K562 (cell line): ENCODE results near the gene EEF2K. TPM values are rescaled to one million over a fixed set of nuclear protein-coding genes. Genes with fewer than 3 reads are reported as not detected.
A peak's percentile ranks its signal among the peaks of the same experiment; 100 is the strongest.

ENCODE experiments used
- ADNP ChIP-seq: fragments of 200-800 bp; sonication (Bioruptor generic); IDR thresholded peaks from 2 replicates; pipeline ENCODE4 v1.6.1; 2016; ENCODE audit warnings: missing genetic modification characterization, missing compliant biosample characterization
- CAMTA2 ChIP-seq: fragments of 250-450 bp; sonication (Bioruptor Pico); conservative IDR thresholded peaks from 2 replicates; pipeline ENCODE4 v1.5.1; 2022
- CREB1 ChIP-seq, 2 experiments: sonication (generic) in 1 of 2; formaldehyde crosslinking in 1 of 2; IDR thresholded peaks; 2 replicates each; pipeline versions ENCODE4 v1.6.1 to v1.8.0; 2012 to 2022; ENCODE audit warnings: inconsistent platforms in 1 of 2, mild to moderate bottlenecking in 1 of 2, missing genetic modification reagents in 1 of 2, moderate library complexity in 1 of 2
- DNMT1 ChIP-seq: fragments of 450-650 bp; IDR thresholded peaks from 2 replicates; pipeline ENCODE4 v1.6.1; 2016; ENCODE audit warnings: antibody characterized with exemption, mild to moderate bottlenecking
- ETV5 ChIP-seq: sonication (generic); formaldehyde crosslinking; IDR thresholded peaks from 2 replicates; pipeline ENCODE4 v1.4.0; 2020; ENCODE audit warnings: low read depth, mild to moderate bottlenecking, missing genetic modification reagents
- FOS ChIP-seq: IDR thresholded peaks from 3 replicates; pipeline ENCODE4 v1.6.1; 2011; ENCODE audit not compliant: insufficient read length; ENCODE audit errors: extremely low read depth
- KLF16 ChIP-seq: IDR thresholded peaks from 2 replicates; pipeline ENCODE4 v1.6.1; 2016; ENCODE audit warnings: antibody characterized with exemption
- MAX ChIP-seq: sonication (generic); formaldehyde crosslinking; IDR thresholded peaks from 2 replicates; pipeline ENCODE4 v1.9.0; 2022; ENCODE audit warnings: mild to moderate bottlenecking, missing genetic modification reagents
- MEIS2 ChIP-seq: fragments of 450-650 bp; IDR thresholded peaks from 2 replicates; pipeline ENCODE4 v1.6.1; 2014; ENCODE audit warnings: mild to moderate bottlenecking; ENCODE audit not compliant: partially characterized antibody
- NFXL1 ChIP-seq: fragments of 450-650 bp; formaldehyde crosslinking; IDR thresholded peaks from 2 replicates; pipeline ENCODE4 v1.4.0; 2021; ENCODE audit warnings: mild to moderate bottlenecking
- RB1 ChIP-seq: fragments of 450-650 bp; IDR thresholded peaks from 2 replicates; pipeline ENCODE4 v1.6.1; 2017; ENCODE audit warnings: low read depth, mild to moderate bottlenecking
- RBM17 ChIP-seq: fragments of 200-400 bp; formaldehyde crosslinking; IDR thresholded peaks from 2 replicates; pipeline ENCODE4 v1.6.1; 2017; ENCODE audit warnings: low read depth, mild to moderate bottlenecking, low read length, borderline replicate concordance
- RCOR1 ChIP-seq, 2 experiments: IDR thresholded peaks; 2 replicates each; pipeline ENCODE4 v1.6.1; 2012; ENCODE audit warnings: low read depth in 2 of 2, low read length in 2 of 2, borderline replicate concordance in 1 of 2, improper control_type of control experiment in 1 of 2
- SAFB2 ChIP-seq: fragments of 200-400 bp; formaldehyde crosslinking; IDR thresholded peaks from 2 replicates; pipeline ENCODE4 v1.6.1; 2018; ENCODE audit warnings: borderline replicate concordance, low read length, low read depth, moderate library complexity; ENCODE audit not compliant: severe bottlenecking
- SIN3A ChIP-seq, 2 experiments: fragments of 150-350 bp in 1 of 2; IDR thresholded peaks; 2 replicates each; pipeline ENCODE4 v1.6.1; 2011 to 2016; ENCODE audit warnings: borderline replicate concordance in 2 of 2, low read depth in 2 of 2, low read length in 2 of 2, mild to moderate bottlenecking in 2 of 2, moderate library complexity in 2 of 2; ENCODE audit not compliant: control insufficient read depth in 1 of 2
- SMARCE1 ChIP-seq: fragments of 450-650 bp; IDR thresholded peaks from 2 replicates; pipeline ENCODE4 v1.7.1; 2016; ENCODE audit warnings: mild to moderate bottlenecking
- SRSF7 ChIP-seq: fragments of 200-400 bp; formaldehyde crosslinking; optimal IDR thresholded peaks from 2 replicates; pipeline ENCODE3; 2017; ENCODE audit warnings: mild to moderate bottlenecking, low read depth, low read length
- STAT6 ChIP-seq: sonication (generic); formaldehyde crosslinking; IDR thresholded peaks from 2 replicates; pipeline ENCODE4 v1.8.1; 2023; ENCODE audit warnings: mild to moderate bottlenecking, missing genetic modification reagents
- ZNF133 ChIP-seq: fragments of 250-450 bp; sonication (Bioruptor Pico); IDR thresholded peaks from 2 replicates; pipeline ENCODE4 v1.4.0; 2020; ENCODE audit warnings: mild to moderate bottlenecking
- ZNF165 ChIP-seq: fragments of 250-450 bp; sonication (Bioruptor Pico); IDR thresholded peaks from 2 replicates; pipeline ENCODE4 v1.4.0; 2020; ENCODE audit warnings: borderline replicate concordance
- ZNF316 ChIP-seq: fragments of 450-650 bp; IDR thresholded peaks from 2 replicates; pipeline ENCODE4 v1.6.1; 2016
- ZNF354B ChIP-seq: fragments of 250-450 bp; sonication (Bioruptor Pico); IDR thresholded peaks from 2 replicates; pipeline ENCODE4 v1.4.0; 2020
- ZNF398 ChIP-seq: fragments of 250-450 bp; sonication (Bioruptor Pico); IDR thresholded peaks from 2 replicates; pipeline ENCODE4 v1.8.0; 2021; ENCODE audit warnings: moderate library complexity, mild to moderate bottlenecking, inconsistent platforms
- ZNF445 ChIP-seq: fragments of 250-450 bp; sonication (Bioruptor Pico); IDR thresholded peaks from 2 replicates; pipeline ENCODE4 v1.4.0; 2020; ENCODE audit warnings: low read depth, mild to moderate bottlenecking, moderate library complexity
- ZNF696 ChIP-seq: fragments of 250-450 bp; sonication (Bioruptor Pico); conservative IDR thresholded peaks from 2 replicates; pipeline ENCODE4 v1.4.0; 2020; ENCODE audit warnings: mild to moderate bottlenecking, moderate library complexity
- ZNF778 ChIP-seq: fragments of 450-650 bp; formaldehyde crosslinking; IDR thresholded peaks from 2 replicates; pipeline ENCODE4 v1.4.0; 2020; ENCODE audit warnings: mild to moderate bottlenecking, moderate library complexity
- polyA plus RNA-seq, 8 experiments: library from polyadenylated mRNA; depleted of rRNA in 4 of 8; stranded (reverse) in 5 of 8; unstranded in 3 of 8; fragments of >200 nt; fragmentation: Nextera tagmentation in 2 of 8; fragmentation: Illumina TruSeq in 1 of 8; extraction: Ambion mirVana in 2 of 8; extraction: Trizol in 1 of 8; gene quantifications; 2 replicates each; pipeline versions ENCODE4 v1.2.1 to v1.2.3, GENCODE V29; 2011 to 2014; ENCODE audit warnings: inconsistent platforms in 1 of 8, missing spikeins in 1 of 8
- total RNA-seq, 7 experiments: library from RNA; depleted of rRNA in 6 of 7; stranded (reverse); fragments of >200 nt in 6 of 7; fragmentation: Illumina TruSeq in 2 of 7; extraction: Trizol in 2 of 7; gene quantifications; 2 replicates each; pipeline versions ENCODE4 v1.2.1 to v1.2.3, GENCODE V29; 2011 to 2021; ENCODE audit warnings: low replicate concordance in 1 of 7

The EEF2K gene
- total and polyA plus RNA-seq, 9 of the 15 experiments (the other 6 are each of a cell fraction or from before 2014, with no cell fraction given) = 3.0 to 35.2 (median 12.2) TPM

- TF ChIP-seq ETV5 (CRISPR knock-in tag) (peak; percentile 40; the same call in 1 of the 2 replicates), CREB1 (IDR thresholded peaks at IDR 0.05) (peak; percentile 60), CREB1 (CRISPR knock-in tag; IDR thresholded peaks at IDR 0.05) (peak; percentile 89), RB1 (peak; percentile 97), SAFB2 (no peak), NFXL1 (no peak), CAMTA2 (no peak), MEIS2 (no peak), KLF16 (peak; percentile 62; the same call in 1 of the 2 replicates), ADNP (tag) (peak; percentile 89), MAX (CRISPR knock-in tag) (peak; percentile 96), STAT6 (CRISPR knock-in tag) (no peak), ZNF445 (CRISPR knock-in tag) (no peak), ZNF316 (no peak), DNMT1 (no peak), ZNF778 (CRISPR knock-in tag) (no peak), ZNF133 (CRISPR knock-in tag) (no peak), ZNF354B (CRISPR knock-in tag) (no peak), FOS (no peak), ZNF165 (CRISPR knock-in tag) (no peak), RCOR1 (IDR thresholded peaks at IDR 0.05; ENCODE audit: borderline replicate concordance in 1 of 2, low read depth in 2 of 2, low read length in 2 of 2) (peak in 1 of 2 experiments; percentile 80; a peak in 1 of 4 replicates), RBM17 (no peak), ZNF696 (no peak), SIN3A (IDR thresholded peaks at IDR 0.05; ENCODE audit: borderline replicate concordance in 2 of 2, control insufficient read depth in 1 of 2, low read depth in 2 of 2, low read length in 2 of 2) (peak; percentile 38 to 91; a peak in 2 of 4 replicates), ZNF398 (CRISPR knock-in tag) (no peak), SRSF7 (no peak), SMARCE1 (no peak)
Observed at GRCh38 chr16:22297114-22297870, 91.2 kb downstream of the EEF2K start, which contains the start of gene POLR3E (continued).
